ENCODE results near the gene WFIKKN1. TPM values are rescaled to one million over a fixed set of nuclear protein-coding genes. Genes with fewer than 3 reads are reported as not detected.
A peak's percentile ranks its signal among the peaks of the same experiment; 100 is the strongest.

WFIKKN1 gene
- total and polyA plus RNA-seq, 2 of the 13 experiments (the other 11 are each of a cell fraction or from before 2014, with no cell fraction given): 1.7 to 4.9 TPM

DNA sequence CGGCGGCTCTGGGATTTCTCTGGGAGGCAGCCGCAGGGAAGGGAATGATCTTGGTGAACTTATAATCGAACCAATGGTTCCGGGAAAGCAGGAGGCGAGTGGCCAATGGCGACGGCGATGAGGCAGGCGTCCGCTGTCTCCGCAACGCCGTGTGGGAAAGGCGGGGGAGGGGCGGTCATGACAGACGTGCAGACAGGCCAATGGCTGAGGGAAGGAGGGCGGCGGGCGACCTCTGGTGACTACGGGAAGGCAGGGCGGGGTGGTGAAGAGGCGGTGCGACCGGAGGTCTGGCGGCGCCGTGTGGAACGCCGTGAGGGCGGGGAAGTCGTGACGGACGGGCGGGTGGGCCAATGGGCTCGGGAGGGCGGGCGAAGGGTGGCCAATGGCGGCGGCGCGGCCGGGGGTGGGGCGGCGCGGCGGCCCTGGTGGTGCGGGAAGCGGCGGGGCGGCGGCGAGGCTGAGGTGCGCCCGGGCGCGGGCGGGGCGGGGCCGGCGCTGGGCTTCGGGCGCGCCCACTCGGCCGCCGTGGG is 41.1 kb upstream of the WFIKKN1 start, which contains the start of gene RAB40C (continued):
- TF ChIP-seq HNRNPK (IDR thresholded peaks at IDR 0.05; ENCODE audit: low read depth, low read length, poor library complexity, severe bottlenecking) (no peak), ASH2L (IDR thresholded peaks at IDR 0.05; ENCODE audit: insufficient read length, low read depth, low read length) (no peak), ZNF850 (CRISPR knock-in tag; conservative IDR thresholded peaks at IDR 0.05) (no peak), ARHGAP35 (CRISPR knock-in tag; IDR thresholded peaks at IDR 0.05; ENCODE audit: borderline replicate concordance) (no peak), ZNF30 (CRISPR knock-in tag; IDR thresholded peaks at IDR 0.05) (no peak), ZBTB20 (CRISPR knock-in tag; IDR thresholded peaks at IDR 0.05; ENCODE audit: borderline replicate concordance, low read depth) (peak; percentile 64; the same call in 1 of the 2 replicates), ELF1 (CRISPR knock-in tag; IDR thresholded peaks at IDR 0.05) (no peak), FOXJ3 (CRISPR knock-in tag; IDR thresholded peaks at IDR 0.05; ENCODE audit: borderline replicate concordance) (no peak), SP1 (IDR thresholded peaks at IDR 0.05) (peak; percentile 70; the same call in 1 of the 2 replicates), SP1 (CRISPR knock-in tag; IDR thresholded peaks at IDR 0.05) (peak; percentile 85), HNRNPLL (IDR thresholded peaks at IDR 0.05; ENCODE audit: low read depth, low read length, poor library complexity, severe bottlenecking) (peak; percentile 92), KAT2B (IDR thresholded peaks at IDR 0.05; ENCODE audit: borderline replicate concordance, low read depth, low read length) (no peak), PHF21A (CRISPR knock-in tag; IDR thresholded peaks at IDR 0.05) (no peak), ZNF619 (CRISPR knock-in tag; IDR thresholded peaks at IDR 0.05) (no peak), ZNF788 (CRISPR knock-in tag; IDR thresholded peaks at IDR 0.05; ENCODE audit: borderline replicate concordance) (no peak; the same call in 1 of the 2 replicates), GPN1 (CRISPR knock-in tag; IDR thresholded peaks at IDR 0.05; ENCODE audit: borderline replicate concordance) (no peak), ZSCAN12 (CRISPR knock-in tag; IDR thresholded peaks at IDR 0.05) (no peak), KLF9 (CRISPR knock-in tag; IDR thresholded peaks at IDR 0.05; ENCODE audit: low read depth) (0 out of 2 replicates have a peak, but pooled peaks have one; percentile 6), RFXANK (CRISPR knock-in tag; IDR thresholded peaks at IDR 0.05) (no peak), CEBPB (IDR thresholded peaks at IDR 0.05; ENCODE audit: borderline replicate concordance, low read depth, low read length) (no peak)
- TF ChIP-seq, protein P1, sequence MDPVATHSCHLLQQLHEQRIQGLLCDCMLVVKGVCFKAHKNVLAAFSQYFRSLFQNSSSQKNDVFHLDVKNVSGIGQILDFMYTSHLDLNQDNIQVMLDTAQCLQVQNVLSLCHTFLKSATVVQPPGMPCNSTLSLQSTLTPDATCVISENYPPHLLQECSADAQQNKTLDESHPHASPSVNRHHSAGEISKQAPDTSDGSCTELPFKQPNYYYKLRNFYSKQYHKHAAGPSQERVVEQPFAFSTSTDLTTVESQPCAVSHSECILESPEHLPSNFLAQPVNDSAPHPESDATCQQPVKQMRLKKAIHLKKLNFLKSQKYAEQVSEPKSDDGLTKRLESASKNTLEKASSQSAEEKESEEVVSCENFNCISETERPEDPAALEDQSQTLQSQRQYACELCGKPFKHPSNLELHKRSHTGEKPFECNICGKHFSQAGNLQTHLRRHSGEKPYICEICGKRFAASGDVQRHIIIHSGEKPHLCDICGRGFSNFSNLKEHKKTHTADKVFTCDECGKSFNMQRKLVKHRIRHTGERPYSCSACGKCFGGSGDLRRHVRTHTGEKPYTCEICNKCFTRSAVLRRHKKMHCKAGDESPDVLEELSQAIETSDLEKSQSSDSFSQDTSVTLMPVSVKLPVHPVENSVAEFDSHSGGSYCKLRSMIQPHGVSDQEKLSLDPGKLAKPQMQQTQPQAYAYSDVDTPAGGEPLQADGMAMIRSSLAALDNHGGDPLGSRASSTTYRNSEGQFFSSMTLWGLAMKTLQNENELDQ (CRISPR knock-in tag; IDR thresholded peaks at IDR 0.05; ENCODE audit: borderline replicate concordance): no peak
- TF ChIP-seq, protein P2, sequence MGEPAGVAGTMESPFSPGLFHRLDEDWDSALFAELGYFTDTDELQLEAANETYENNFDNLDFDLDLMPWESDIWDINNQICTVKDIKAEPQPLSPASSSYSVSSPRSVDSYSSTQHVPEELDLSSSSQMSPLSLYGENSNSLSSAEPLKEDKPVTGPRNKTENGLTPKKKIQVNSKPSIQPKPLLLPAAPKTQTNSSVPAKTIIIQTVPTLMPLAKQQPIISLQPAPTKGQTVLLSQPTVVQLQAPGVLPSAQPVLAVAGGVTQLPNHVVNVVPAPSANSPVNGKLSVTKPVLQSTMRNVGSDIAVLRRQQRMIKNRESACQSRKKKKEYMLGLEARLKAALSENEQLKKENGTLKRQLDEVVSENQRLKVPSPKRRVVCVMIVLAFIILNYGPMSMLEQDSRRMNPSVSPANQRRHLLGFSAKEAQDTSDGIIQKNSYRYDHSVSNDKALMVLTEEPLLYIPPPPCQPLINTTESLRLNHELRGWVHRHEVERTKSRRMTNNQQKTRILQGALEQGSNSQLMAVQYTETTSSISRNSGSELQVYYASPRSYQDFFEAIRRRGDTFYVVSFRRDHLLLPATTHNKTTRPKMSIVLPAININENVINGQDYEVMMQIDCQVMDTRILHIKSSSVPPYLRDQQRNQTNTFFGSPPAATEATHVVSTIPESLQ (CRISPR knock-in tag; conservative IDR thresholded peaks at IDR 0.05): no peak
- TF ChIP-seq, protein P3, sequence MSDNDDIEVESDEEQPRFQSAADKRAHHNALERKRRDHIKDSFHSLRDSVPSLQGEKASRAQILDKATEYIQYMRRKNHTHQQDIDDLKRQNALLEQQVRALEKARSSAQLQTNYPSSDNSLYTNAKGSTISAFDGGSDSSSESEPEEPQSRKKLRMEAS (IDR thresholded peaks at IDR 0.05): peak; percentile 11; the same call in 1 of the 2 replicates
- TF ChIP-seq, protein P4, sequence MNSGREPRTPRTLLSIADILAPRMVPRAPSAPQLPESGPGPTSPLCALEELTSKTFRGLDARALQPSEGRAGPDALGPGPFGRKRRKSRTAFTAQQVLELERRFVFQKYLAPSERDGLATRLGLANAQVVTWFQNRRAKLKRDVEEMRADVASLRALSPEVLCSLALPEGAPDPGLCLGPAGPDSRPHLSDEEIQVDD (CRISPR knock-in tag; IDR thresholded peaks at IDR 0.05; ENCODE audit: borderline replicate concordance): no peak
